H9 (cell line): ENCODE measurements around the gene LSP1. TPM values are rescaled to one million over a fixed set of nuclear protein-coding genes. Genes with fewer than 3 reads are reported as not detected.

Source experiments
- DNase-seq: peaks from one replicate; pipeline ENCODE4 v3.0.0-alpha.2; 2017
- H2AFZ ChIP-seq: one replicate; pipeline ENCODE4 v1.6.1; 2013; ENCODE audit warnings: mild to moderate bottlenecking, low read length, control low read depth, moderate library complexity
- H2AK5ac ChIP-seq: 2 replicates; pipeline ENCODE4 v1.6.1; 2013; ENCODE audit warnings: low read length, control low read depth, mixed read lengths; ENCODE audit not compliant: insufficient read length
- H2BK120ac ChIP-seq: one replicate; pipeline ENCODE4 v1.6.1; 2013; ENCODE audit warnings: low read depth, mild to moderate bottlenecking, low read length, control low read depth, inconsistent platforms; ENCODE audit not compliant: poor library complexity, severe bottlenecking
- H2BK12ac ChIP-seq: 2 replicates; pipeline ENCODE4 v1.6.1; 2013; ENCODE audit warnings: low read length, control low read depth, mixed read lengths, low read depth; ENCODE audit not compliant: insufficient read length
- H2BK15ac ChIP-seq: 2 replicates; pipeline ENCODE4 v1.6.1; 2013; ENCODE audit warnings: low read depth, low read length, control low read depth
- H2BK20ac ChIP-seq: one replicate; pipeline ENCODE4 v1.6.1; 2013; ENCODE audit warnings: low read depth, mild to moderate bottlenecking, low read length, control low read depth, inconsistent platforms; ENCODE audit not compliant: poor library complexity, severe bottlenecking
- H2BK5ac ChIP-seq: 2 replicates; pipeline ENCODE4 v1.6.1; 2013; ENCODE audit warnings: low read length, control low read depth, mixed read lengths; ENCODE audit not compliant: insufficient read length
- H3K14ac ChIP-seq: 2 replicates; pipeline ENCODE4 v1.6.1; 2013; ENCODE audit warnings: low read length, control low read depth; ENCODE audit not compliant: insufficient read depth
- H3K18ac ChIP-seq: 2 replicates; pipeline ENCODE4 v1.6.1; 2013; ENCODE audit warnings: low read depth, mild to moderate bottlenecking, mixed read lengths, low read length, control low read depth; ENCODE audit not compliant: insufficient read length
- H3K23ac ChIP-seq: 2 replicates; pipeline ENCODE4 v1.6.1; 2013; ENCODE audit warnings: low read length, control low read depth, mixed read lengths, low read depth; ENCODE audit not compliant: insufficient read length
- H3K23me2 ChIP-seq: 2 replicates; pipeline ENCODE4 v1.6.1; 2013; ENCODE audit warnings: low read depth, mild to moderate bottlenecking, mixed read lengths, low read length, control low read depth; ENCODE audit not compliant: insufficient read length, poor library complexity, severe bottlenecking
- H3K27ac ChIP-seq: 2 replicates; pipeline ENCODE4 v1.5.1; 2013; ENCODE audit warnings: low read length, control low read depth, mixed read lengths, low read depth; ENCODE audit not compliant: insufficient read length
- H3K27me3 ChIP-seq: 2 replicates; pipeline ENCODE4 v1.6.1; 2013; ENCODE audit warnings: low read length, control low read depth, inconsistent platforms; ENCODE audit not compliant: insufficient read depth
- H3K4ac ChIP-seq: 2 replicates; pipeline ENCODE4 v1.6.1; 2013; ENCODE audit warnings: low read depth, mild to moderate bottlenecking, control low read depth, inconsistent platforms, low read length, moderate library complexity
- H3K4me1 ChIP-seq: 2 replicates; pipeline ENCODE4 v1.6.1; 2013; ENCODE audit warnings: low read length, control low read depth, inconsistent platforms; ENCODE audit not compliant: insufficient read depth
- H3K4me2 ChIP-seq: 2 replicates; pipeline ENCODE4 v1.6.1; 2013; ENCODE audit warnings: low read length, control low read depth, mixed read lengths; ENCODE audit not compliant: insufficient read length, insufficient read depth
- H3K56ac ChIP-seq: 2 replicates; pipeline ENCODE4 v1.6.1; 2013; ENCODE audit warnings: low read depth, mild to moderate bottlenecking, mixed read lengths, low read length, control low read depth; ENCODE audit not compliant: insufficient read length
- H3K79me1 ChIP-seq: 2 replicates; pipeline ENCODE4 v1.6.1; 2013; ENCODE audit warnings: low read depth, mild to moderate bottlenecking, moderate library complexity, low read length, control low read depth, inconsistent platforms; ENCODE audit not compliant: insufficient read depth, poor library complexity, severe bottlenecking
- H3K79me2 ChIP-seq: 2 replicates; pipeline ENCODE4 v1.6.1; 2013; ENCODE audit warnings: low read length, control low read depth, inconsistent platforms; ENCODE audit not compliant: insufficient read depth
- H3K9ac ChIP-seq: 2 replicates; pipeline ENCODE4 v1.6.1; 2013; ENCODE audit warnings: low read length, control low read depth, mixed read lengths; ENCODE audit not compliant: insufficient read length; ENCODE audit errors: extremely low read depth
- H3K9me3 ChIP-seq: one replicate; pipeline ENCODE4 v1.6.1; 2013; ENCODE audit warnings: low read depth, low read length, inconsistent platforms; ENCODE audit not compliant: control insufficient read depth
- H3T11ph ChIP-seq: one replicate; pipeline ENCODE4 v1.6.1; 2013; ENCODE audit warnings: mild to moderate bottlenecking, low read length, control low read depth, inconsistent platforms
- H4K20me1 ChIP-seq: one replicate; pipeline ENCODE4 v1.6.1; 2013; ENCODE audit not compliant: control insufficient read depth, insufficient read length, insufficient read depth
- H4K5ac ChIP-seq: 2 replicates; pipeline ENCODE4 v1.6.1; 2013; ENCODE audit warnings: low read depth, mild to moderate bottlenecking, mixed read lengths, low read length, control low read depth; ENCODE audit not compliant: insufficient read length
- H4K8ac ChIP-seq: replicated peaks from 2 replicates; pipeline ENCODE4 v1.6.1; 2013; ENCODE audit warnings: low read length, control low read depth, mixed read lengths, low read depth; ENCODE audit not compliant: insufficient read length
- H4K91ac ChIP-seq: 2 replicates; pipeline ENCODE4 v1.6.1; 2013; ENCODE audit warnings: low read depth, mild to moderate bottlenecking, moderate library complexity, mixed read lengths, low read length, control low read depth; ENCODE audit not compliant: insufficient read length
- H3K27ac Mint-ChIP-seq, 3 experiments: 2 replicates in 2 of 3; 3 replicates in 1 of 3; pipeline ENCODE4 v1.8.0; 2020 to 2021; ENCODE audit warnings: mixed read lengths in 3 of 3, mild to moderate bottlenecking in 1 of 3, moderate library complexity in 1 of 3
- H3K27me3 Mint-ChIP-seq: 2 replicates; pipeline ENCODE4 v1.8.0; 2021; ENCODE audit warnings: low read depth, mild to moderate bottlenecking, moderate library complexity, mixed read lengths
- H3K36me3 Mint-ChIP-seq, 3 experiments: 2 replicates in 2 of 3; 3 replicates in 1 of 3; pipeline ENCODE4 v1.8.0; 2020 to 2021; ENCODE audit warnings: low read depth in 3 of 3, mixed read lengths in 3 of 3; ENCODE audit not compliant: insufficient read depth in 1 of 3
- H3K4me1 Mint-ChIP-seq, 2 experiments: 2 replicates each; pipeline ENCODE4 v1.8.0; 2020; ENCODE audit warnings: mixed read lengths in 2 of 2
- H3K4me3 Mint-ChIP-seq, 2 experiments: 2 replicates in 1 of 2; 3 replicates in 1 of 2; pipeline ENCODE4 v1.8.0; 2020 to 2021; ENCODE audit warnings: mild to moderate bottlenecking in 2 of 2, mixed read lengths in 2 of 2, moderate library complexity in 1 of 2
- H3K9me3 Mint-ChIP-seq, 2 experiments: 2 replicates in 1 of 2; 3 replicates in 1 of 2; pipeline ENCODE4 v1.8.0; 2020; ENCODE audit warnings: mild to moderate bottlenecking in 2 of 2, mixed read lengths in 2 of 2, moderate library complexity in 1 of 2
- WGBS: extraction: QIAGEN DNeasy Blood & Tissue Kit; methylation state at CpG from one replicate; pipeline ENCODE4 v1.1.7; 2013; ENCODE audit warnings: missing lambda C conversion rate, low lambda C conversion rate, mixed read lengths; ENCODE audit not compliant: insufficient read length; ENCODE audit errors: extremely low coverage; 5-methylcytosine and 5-hydroxymethylcytosine counted together
- total RNA-seq: library from RNA; stranded (reverse); gene quantifications from 2 replicates; pipeline ENCODE4 v1.2.1, GENCODE V29; 2021
- TF ChIP-seq, protein P1 (sequence below): fragments of 200-600 bp; sonication (generic); conservative IDR thresholded peaks from 3 replicates; pipeline ENCODE4 v1.8.0; 2021; ENCODE audit warnings: antibody characterized with exemption, mild to moderate bottlenecking

LSP1 gene
- total RNA-seq, 1 experiment from 2014 or later, result not detected

- Histone ChIP-seq H4K20me1 (no peaks in the 10 kb centered on the region), H2BK120ac (no peak overlapping the region), H3K18ac (no peak overlapping the region), H3K4me2 (no peak overlapping the region), H3K79me2 (no peaks in the 10 kb centered on the region), H3K4me1 (no peaks in the 10 kb centered on the region), H3K9ac (no peak overlapping the region), H4K91ac (no peak overlapping the region), H3K14ac (no peak overlapping the region), H3T11ph (no peak overlapping the region), H4K5ac (no peak overlapping the region), H3K9me3 (no peaks in the 10 kb centered on the region), H3K79me1 (no peaks in the 10 kb centered on the region), H4K8ac (no peak overlapping the region), H2AFZ (no peak overlapping the region), H3K56ac (no peak overlapping the region), H3K4ac (no peak overlapping the region), H2BK15ac (no peak overlapping the region), H2BK5ac (no peak overlapping the region), H3K23me2 (no peaks in the 10 kb centered on the region), H2BK20ac (no peak overlapping the region), H2AK5ac (no peak overlapping the region), H3K27ac (no peak overlapping the region), H3K23ac (no peak overlapping the region), H2BK12ac (no peak overlapping the region), H3K27me3 (no peaks in the 10 kb centered on the region)
- H3K4me3 Mint-ChIP-seq, result no peak overlapping the region
- DNase-seq, result no peak
- H3K27ac Mint-ChIP-seq, result no peak overlapping the region
- H3K27me3 Mint-ChIP-seq, result peaks cover 54% of the 10 kb centered on the region
- peaks cover 8 to 12% of the 10 kb centered on the region in 2 experiments; a peak in 4 of 5 replicates for H3K9me3 Mint-ChIP-seq
- no peaks in the 10 kb centered on the region for H3K4me1 Mint-ChIP-seq
- WGBS, result no CpG with 5 or more reads among the region's 7 CpGs
- H3K36me3 Mint-ChIP-seq, result no peaks in the 10 kb centered on the region; a peak in 1 of 7 replicates
- TF ChIP-seq, protein P1, sequence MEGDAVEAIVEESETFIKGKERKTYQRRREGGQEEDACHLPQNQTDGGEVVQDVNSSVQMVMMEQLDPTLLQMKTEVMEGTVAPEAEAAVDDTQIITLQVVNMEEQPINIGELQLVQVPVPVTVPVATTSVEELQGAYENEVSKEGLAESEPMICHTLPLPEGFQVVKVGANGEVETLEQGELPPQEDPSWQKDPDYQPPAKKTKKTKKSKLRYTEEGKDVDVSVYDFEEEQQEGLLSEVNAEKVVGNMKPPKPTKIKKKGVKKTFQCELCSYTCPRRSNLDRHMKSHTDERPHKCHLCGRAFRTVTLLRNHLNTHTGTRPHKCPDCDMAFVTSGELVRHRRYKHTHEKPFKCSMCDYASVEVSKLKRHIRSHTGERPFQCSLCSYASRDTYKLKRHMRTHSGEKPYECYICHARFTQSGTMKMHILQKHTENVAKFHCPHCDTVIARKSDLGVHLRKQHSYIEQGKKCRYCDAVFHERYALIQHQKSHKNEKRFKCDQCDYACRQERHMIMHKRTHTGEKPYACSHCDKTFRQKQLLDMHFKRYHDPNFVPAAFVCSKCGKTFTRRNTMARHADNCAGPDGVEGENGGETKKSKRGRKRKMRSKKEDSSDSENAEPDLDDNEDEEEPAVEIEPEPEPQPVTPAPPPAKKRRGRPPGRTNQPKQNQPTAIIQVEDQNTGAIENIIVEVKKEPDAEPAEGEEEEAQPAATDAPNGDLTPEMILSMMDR, result no peak
These were observed 37.1 kb upstream of the LSP1 start for GRCh38 chr11:1815751-1816150.
